GM19035 (cell line): ENCODE results near the gene CALCOCO1.
"Not testable (repeated sequence)": the region's sequence is repeated elsewhere in the genome, so short reads cannot be mapped to it uniquely, and the experiment has no call there.

Experiments
- ATAC-seq: cut with Tn5 transposase; IDR thresholded peaks from one replicate; pipeline ENCODE4 v1.9.1; 2021; ENCODE audit not compliant: unreplicated experiment

CALCOCO1 gene

GRCh38 chr12:53700567-53700966, 26.7 kb downstream of the CALCOCO1 start:
- ATAC-seq = no peak

GRCh38 chr12:53699678-53700025, 27.6 kb downstream of the CALCOCO1 start:
- no peak for ATAC-seq

GRCh38 chr12:53698948-53699677, 28.1 kb downstream of the CALCOCO1 start:
- ATAC-seq = no peak

- no peak for ATAC-seq
Measured at GRCh38 chr12:53696655-53697331, 30.5 kb downstream of the CALCOCO1 start.

- ATAC-seq = no peak
Measured at GRCh38 chr12:53696285-53696654, 31.0 kb downstream of the CALCOCO1 start.

- no peak for ATAC-seq
Measured at GRCh38 chr12:53695152-53696145, 31.8 kb downstream of the CALCOCO1 start.

- no peak for ATAC-seq
Measured at GRCh38 chr12:53694756-53695151, 32.5 kb downstream of the CALCOCO1 start.

- ATAC-seq = no peak
Measured at GRCh38 chr12:53688134-53688533, 39.1 kb downstream of the CALCOCO1 start.

- ATAC-seq = no peak
Measured at GRCh38 chr12:53686436-53686835, 40.8 kb downstream of the CALCOCO1 start.

GRCh38 chr12:53684654-53685220, 42.5 kb downstream of the CALCOCO1 start:
- ATAC-seq = no peak

GRCh38 chr12:53683983-53684382, 43.3 kb downstream of the CALCOCO1 start:
- ATAC-seq = no peak

- ATAC-seq = no peak
Measured at GRCh38 chr12:53683494-53683893, 43.8 kb downstream of the CALCOCO1 start.

- ATAC-seq = not testable (repeated sequence)
Measured at GRCh38 chr12:53680061-53680460, 47.2 kb downstream of the CALCOCO1 start.

- no peak for ATAC-seq
Measured at GRCh38 chr12:53677800-53678148, 49.5 kb downstream of the CALCOCO1 start.

GRCh38 chr12:53677016-53677799, 50.0 kb downstream of the CALCOCO1 start:
- no peak for ATAC-seq

- no peak for ATAC-seq
Measured at GRCh38 chr12:53676656-53677015, 50.6 kb downstream of the CALCOCO1 start.

GRCh38 chr12:53675701-53676607, 51.3 kb downstream of the CALCOCO1 start, which contains the start of gene ATP5MC2:
Gene ATP5MC2, minus strand, starts transcription at chr12:53676083. Its CDS starts 3,469 bp downstream, at chr12:53672614.
- ATAC-seq = peak; percentile 97

- ATAC-seq = no peak
Measured at GRCh38 chr12:53674977-53675700, 52.1 kb downstream of the CALCOCO1 start.

GRCh38 chr12:53670971-53671370, 56.3 kb downstream of the CALCOCO1 start:
- ATAC-seq = no peak
